ENCODE data around the gene PRR23C.

- no peak for TF ChIP-seq POLR2A (IDR thresholded peaks at IDR 0.05; ENCODE audit: low read length)
- no peak for TF ChIP-seq FOXS1 (CRISPR knock-in tag; IDR thresholded peaks at IDR 0.05)
- TF ChIP-seq CTCF (IDR thresholded peaks at IDR 0.05) = no peak
- TF ChIP-seq, protein P1, sequence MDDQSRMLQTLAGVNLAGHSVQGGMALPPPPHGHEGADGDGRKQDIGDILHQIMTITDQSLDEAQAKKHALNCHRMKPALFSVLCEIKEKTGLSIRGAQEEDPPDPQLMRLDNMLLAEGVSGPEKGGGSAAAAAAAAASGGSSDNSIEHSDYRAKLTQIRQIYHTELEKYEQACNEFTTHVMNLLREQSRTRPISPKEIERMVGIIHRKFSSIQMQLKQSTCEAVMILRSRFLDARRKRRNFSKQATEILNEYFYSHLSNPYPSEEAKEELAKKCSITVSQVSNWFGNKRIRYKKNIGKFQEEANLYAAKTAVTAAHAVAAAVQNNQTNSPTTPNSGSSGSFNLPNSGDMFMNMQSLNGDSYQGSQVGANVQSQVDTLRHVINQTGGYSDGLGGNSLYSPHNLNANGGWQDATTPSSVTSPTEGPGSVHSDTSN (IDR thresholded peaks at IDR 0.05) = no peak
- no peak for TF ChIP-seq RCOR1 (IDR thresholded peaks at IDR 0.05; ENCODE audit: low read depth, low read length)
- TF ChIP-seq TP53 (CRISPR knock-in tag; IDR thresholded peaks at IDR 0.05) = no peak
- TF ChIP-seq ZC3H11A (IDR thresholded peaks at IDR 0.05) = no peak
- no peak for TF ChIP-seq ESRRA (IDR thresholded peaks at IDR 0.05; ENCODE audit: borderline replicate concordance, low read length)
- TF ChIP-seq, protein P2, sequence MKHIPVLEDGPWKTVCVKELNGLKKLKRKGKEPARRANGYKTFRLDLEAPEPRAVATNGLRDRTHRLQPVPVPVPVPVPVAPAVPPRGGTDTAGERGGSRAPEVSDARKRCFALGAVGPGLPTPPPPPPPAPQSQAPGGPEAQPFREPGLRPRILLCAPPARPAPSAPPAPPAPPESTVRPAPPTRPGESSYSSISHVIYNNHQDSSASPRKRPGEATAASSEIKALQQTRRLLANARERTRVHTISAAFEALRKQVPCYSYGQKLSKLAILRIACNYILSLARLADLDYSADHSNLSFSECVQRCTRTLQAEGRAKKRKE (CRISPR knock-in tag; IDR thresholded peaks at IDR 0.05; ENCODE audit: low read depth) = no peak
- TF ChIP-seq, protein P3, sequence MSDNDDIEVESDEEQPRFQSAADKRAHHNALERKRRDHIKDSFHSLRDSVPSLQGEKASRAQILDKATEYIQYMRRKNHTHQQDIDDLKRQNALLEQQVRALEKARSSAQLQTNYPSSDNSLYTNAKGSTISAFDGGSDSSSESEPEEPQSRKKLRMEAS (IDR thresholded peaks at IDR 0.05) = no peak
- no peak for TF ChIP-seq SMC3 (IDR thresholded peaks at IDR 0.05)
- TF ChIP-seq CBX2 (IDR thresholded peaks at IDR 0.05; ENCODE audit: borderline replicate concordance, low read depth) = no peak
- TF ChIP-seq CBX8 (IDR thresholded peaks at IDR 0.05) = no peak
These were observed 42.9 kb upstream of the PRR23C start for GRCh38 chr3:139087621-139088020.

Data from A549 (cell line).